Suprapubic skin (tissue), 4 donors: ENCODE measurements around the gene PIWIL4.

Source experiments
- EP300 ChIP-seq: sonication (generic); formaldehyde crosslinking; IDR thresholded peaks from one replicate; pipeline ENCODE4 v1.6.1; 2017; ENCODE audit warnings: antibody characterized with exemption
- POLR2A ChIP-seq, 2 donors: fragments of 450-650 bp; IDR thresholded peaks; one replicate each; pipeline ENCODE4 v1.6.1; 2017; ENCODE audit warnings: antibody characterized with exemption in 2 of 2, mild to moderate bottlenecking in 2 of 2, moderate library complexity in 2 of 2
- POLR2AphosphoS5 ChIP-seq, 3 donors: sonication (generic); formaldehyde crosslinking; IDR thresholded peaks; one replicate each; pipeline ENCODE4 v1.6.1; 2017; ENCODE audit warnings: antibody characterized with exemption in 3 of 3
- TF ChIP-seq, protein P1 (sequence below), 2 donors: fragments of 200-600 bp in 1 of 2; fragments of 450-650 bp in 1 of 2; sonication (generic) in 1 of 2; IDR thresholded peaks; one replicate each; pipeline ENCODE4 v1.5.1; 2016 to 2019; ENCODE audit warnings: antibody characterized with exemption in 2 of 2, mild to moderate bottlenecking in 1 of 2, moderate library complexity in 1 of 2

DNA sequence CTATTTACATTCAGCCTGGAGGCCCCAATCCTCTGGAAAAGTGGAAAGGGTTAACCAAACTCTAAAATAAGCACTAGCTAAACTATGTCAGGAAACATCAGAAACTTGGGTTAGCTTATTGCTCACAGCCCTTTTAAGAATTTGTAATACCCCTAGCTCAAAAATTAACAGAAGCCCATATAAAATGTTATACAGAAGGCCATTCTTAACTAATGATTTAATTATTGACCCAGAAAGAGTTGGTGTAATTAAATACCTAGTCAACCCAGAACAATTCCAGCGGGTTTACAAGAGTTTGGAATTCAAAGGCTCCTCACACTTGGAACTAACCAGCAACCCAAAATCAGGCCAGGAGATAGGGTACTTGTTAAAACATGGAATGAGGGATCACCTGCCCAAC lies 88.8 kb downstream of the PIWIL4 start:
- TF ChIP-seq EP300 (no peak), POLR2A (IDR thresholded peaks at IDR 0.05) (no peak), POLR2AphosphoS5 (IDR thresholded peaks at IDR 0.05) (no peak)
- TF ChIP-seq, protein P1, sequence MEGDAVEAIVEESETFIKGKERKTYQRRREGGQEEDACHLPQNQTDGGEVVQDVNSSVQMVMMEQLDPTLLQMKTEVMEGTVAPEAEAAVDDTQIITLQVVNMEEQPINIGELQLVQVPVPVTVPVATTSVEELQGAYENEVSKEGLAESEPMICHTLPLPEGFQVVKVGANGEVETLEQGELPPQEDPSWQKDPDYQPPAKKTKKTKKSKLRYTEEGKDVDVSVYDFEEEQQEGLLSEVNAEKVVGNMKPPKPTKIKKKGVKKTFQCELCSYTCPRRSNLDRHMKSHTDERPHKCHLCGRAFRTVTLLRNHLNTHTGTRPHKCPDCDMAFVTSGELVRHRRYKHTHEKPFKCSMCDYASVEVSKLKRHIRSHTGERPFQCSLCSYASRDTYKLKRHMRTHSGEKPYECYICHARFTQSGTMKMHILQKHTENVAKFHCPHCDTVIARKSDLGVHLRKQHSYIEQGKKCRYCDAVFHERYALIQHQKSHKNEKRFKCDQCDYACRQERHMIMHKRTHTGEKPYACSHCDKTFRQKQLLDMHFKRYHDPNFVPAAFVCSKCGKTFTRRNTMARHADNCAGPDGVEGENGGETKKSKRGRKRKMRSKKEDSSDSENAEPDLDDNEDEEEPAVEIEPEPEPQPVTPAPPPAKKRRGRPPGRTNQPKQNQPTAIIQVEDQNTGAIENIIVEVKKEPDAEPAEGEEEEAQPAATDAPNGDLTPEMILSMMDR (IDR thresholded peaks at IDR 0.05) = no peak
